Measurements from ENCODE around the gene MTCH2.
"Not testable (repeated sequence)": the region's sequence is repeated elsewhere in the genome, so short reads cannot be mapped to it uniquely, and the experiment has no call there.

MTCH2 gene

DNA sequence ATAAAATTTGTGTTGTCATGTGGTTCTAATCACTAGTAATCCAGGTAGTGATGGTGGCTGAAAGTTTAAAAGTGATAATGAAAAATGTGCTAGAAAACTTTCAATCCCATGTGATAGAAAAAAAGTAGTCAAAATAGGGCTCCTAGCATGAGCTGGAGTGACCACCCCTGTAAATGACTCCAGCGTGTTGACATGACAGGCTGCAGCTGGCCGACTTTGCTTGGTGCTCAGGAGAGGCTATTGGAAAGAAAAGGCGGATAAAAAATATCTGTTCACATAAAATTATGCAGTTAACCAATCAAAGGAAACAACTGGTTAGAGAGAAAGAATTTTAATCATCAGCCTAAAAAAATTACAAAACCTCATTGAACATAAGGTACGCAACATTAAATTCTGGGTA is 16.9 kb upstream of the MTCH2 start:
- in situ Hi-C loops (cut with MboI; ENCODE audit: low sequenced_read_pairs), result no loop called here
- H3K4me3 ChIP-seq, result no peak overlapping the region
- no peaks in the 10 kb centered on the region for H3K27me3 ChIP-seq (ENCODE audit: low read depth)
- no peaks in the 10 kb centered on the region for H3K36me3 ChIP-seq (replicated peaks)
- H3K9me3 ChIP-seq, result no peaks in the 10 kb centered on the region
- no peaks in the 10 kb centered on the region for H3K4me1 ChIP-seq
- no peak for DNase-seq (ENCODE audit: low spot score in 2 of 2)

DNA sequence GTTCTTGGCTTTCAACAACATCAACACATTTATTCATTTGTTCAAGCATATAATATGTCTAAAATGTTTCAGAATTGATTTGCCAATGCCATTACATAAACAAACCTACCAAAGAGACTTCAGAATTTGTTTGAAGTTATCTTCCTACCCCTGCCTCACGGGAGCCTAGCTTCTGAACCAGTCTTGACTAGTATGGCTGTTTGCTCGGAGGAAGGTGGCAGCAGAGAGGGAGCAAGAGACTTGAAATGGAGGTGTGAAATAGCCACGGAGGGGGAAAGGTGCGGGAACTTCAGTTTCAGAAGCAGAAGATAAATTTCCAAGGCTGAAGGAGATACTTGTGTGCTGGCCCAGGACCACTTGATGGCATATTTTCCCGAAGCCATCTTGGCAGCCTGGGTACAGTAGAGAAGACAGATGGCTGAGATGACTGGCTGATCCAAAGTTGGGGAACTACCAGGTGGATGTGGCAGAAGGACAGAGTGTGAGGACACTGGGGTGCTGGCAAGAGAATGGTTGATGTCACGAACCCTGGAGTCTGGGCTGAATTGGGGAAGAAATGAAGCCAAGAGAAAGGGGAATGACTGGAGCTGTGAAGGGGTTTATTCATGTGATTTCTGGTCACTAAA is 14.0 kb upstream of the MTCH2 start:
- Histone ChIP-seq H3K4me3 (no peak overlapping the region), H3K36me3 (replicated peaks) (no peaks in the 10 kb centered on the region), H3K27me3 (ENCODE audit: low read depth) (no peaks in the 10 kb centered on the region), H3K4me1 (no peaks in the 10 kb centered on the region), H3K9me3 (peaks cover 6% of the 10 kb centered on the region; the same call in 1 of the 2 replicates)
- in situ Hi-C loops (cut with MboI; ENCODE audit: low sequenced_read_pairs), result no loop called here
- no peak for DNase-seq (ENCODE audit: low spot score in 2 of 2)

GRCh38 chr11:47651818-47652469 is 9.6 kb upstream of the MTCH2 start:
- H3K4me1 ChIP-seq, result no peaks in the 10 kb centered on the region
- H3K9me3 ChIP-seq, result peaks cover 7% of the 10 kb centered on the region; the same call in 1 of the 2 replicates
- no peak overlapping the region for H3K4me3 ChIP-seq
- H3K27me3 ChIP-seq (ENCODE audit: low read depth), result no peaks in the 10 kb centered on the region
- no peak for DNase-seq (ENCODE audit: low spot score in 2 of 2)
- in situ Hi-C loops (cut with MboI; ENCODE audit: low sequenced_read_pairs), result no loop called here
- no peaks in the 10 kb centered on the region for H3K36me3 ChIP-seq (replicated peaks)

GRCh38 chr11:47649276-47649675 is 6.9 kb upstream of the MTCH2 start:
- Histone ChIP-seq H3K4me1 (no peaks in the 10 kb centered on the region), H3K4me3 (no peak overlapping the region), H3K27me3 (ENCODE audit: low read depth) (no peaks in the 10 kb centered on the region), H3K9me3 (peaks cover 7% of the 10 kb centered on the region; the same call in 1 of the 2 replicates), H3K36me3 (replicated peaks) (no peaks in the 10 kb centered on the region)
- in situ Hi-C loops (cut with MboI; ENCODE audit: low sequenced_read_pairs), result loop anchor here (10.0 to 25.0 kb wide), 2 partner anchors 66 to 463 kb away; partner anchors contain the start of gene AGBL2
- DNase-seq (ENCODE audit: low spot score in 2 of 2), result no peak

DNA sequence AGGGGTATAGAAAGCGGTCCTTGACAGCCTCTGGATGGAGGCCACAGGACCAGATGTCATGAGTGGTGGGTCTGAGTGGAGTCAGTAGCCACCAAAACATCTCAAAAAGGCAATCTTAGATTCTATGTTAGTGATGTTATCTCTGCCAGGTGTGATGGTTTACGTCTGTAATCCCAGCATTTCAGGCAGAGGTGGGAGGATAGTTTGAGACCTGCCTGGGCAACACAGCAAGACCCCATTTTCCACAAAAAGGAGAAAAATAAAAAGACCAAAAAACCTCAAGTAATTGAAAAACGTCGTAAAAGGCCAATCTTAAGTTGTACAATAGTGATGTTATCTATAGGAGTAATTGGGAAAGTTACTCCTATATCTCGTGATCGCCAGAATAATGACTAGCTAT is 3.7 kb upstream of the MTCH2 start:
- in situ Hi-C loops (cut with MboI; ENCODE audit: low sequenced_read_pairs), result loop anchor here (10.0 to 25.0 kb wide), 2 partner anchors 69 to 466 kb away; partner anchors contain the start of gene AGBL2
- Histone ChIP-seq H3K27me3 (ENCODE audit: low read depth) (no peaks in the 10 kb centered on the region), H3K4me1 (peaks cover 9% of the 10 kb centered on the region)

GRCh38 chr11:47645500-47645899 is 3.1 kb upstream of the MTCH2 start:
- Histone ChIP-seq H3K27me3 (ENCODE audit: low read depth) (no peaks in the 10 kb centered on the region), H3K36me3 (replicated peaks) (no peaks in the 10 kb centered on the region; the same call in none of the 2 replicates), H3K4me3 (no peak overlapping the region), H3K4me1 (peaks cover 11% of the 10 kb centered on the region), H3K9me3 (no peaks in the 10 kb centered on the region)
- in situ Hi-C loops (cut with MboI; ENCODE audit: low sequenced_read_pairs), result loop anchor here (10.0 to 25.0 kb wide), 2 partner anchors 69 to 467 kb away; partner anchors contain the start of gene AGBL2
- DNase-seq (ENCODE audit: low spot score in 2 of 2), result no peak

More for the DNA sequence above, 3.7 kb upstream of the MTCH2 start:
- Histone ChIP-seq H3K36me3 (replicated peaks) (no peaks in the 10 kb centered on the region; the same call in none of the 2 replicates), H3K9me3 (no peaks in the 10 kb centered on the region), H3K4me3 (no peak overlapping the region)
- DNase-seq (ENCODE audit: low spot score in 2 of 2), result no peak

DNA sequence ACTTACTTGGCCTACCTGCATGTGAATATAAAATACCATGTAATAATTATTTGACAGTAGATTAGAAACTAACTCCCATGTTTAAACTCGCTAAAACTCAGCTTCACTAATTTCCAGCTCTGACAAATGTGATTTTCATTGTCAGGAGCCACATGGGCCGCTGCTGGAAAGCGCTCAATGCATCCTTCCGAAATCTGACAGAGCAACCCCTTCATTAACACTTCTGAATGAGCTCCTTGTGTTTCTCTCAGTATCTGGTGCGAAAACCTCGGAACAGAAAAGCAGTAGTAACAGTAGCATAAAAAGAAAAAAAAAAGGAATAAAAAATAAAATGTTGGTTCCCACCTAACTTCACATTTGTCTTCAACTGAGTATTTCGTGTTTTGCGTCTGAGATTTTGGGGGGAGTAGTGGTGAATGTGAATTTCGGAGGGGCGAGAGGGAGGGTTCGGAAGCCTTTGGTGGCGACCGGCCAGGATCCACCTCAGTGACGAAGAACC is 710 bp downstream of the MTCH2 start:
- H3K27me3 ChIP-seq (ENCODE audit: low read depth), result no peaks in the 10 kb centered on the region
- H3K9me3 ChIP-seq, result no peaks in the 10 kb centered on the region
- peak overlapping the region; percentile 93 for H3K4me3 ChIP-seq
- in situ Hi-C loops (cut with MboI; ENCODE audit: low sequenced_read_pairs), result loop anchor here (10.0 to 25.0 kb wide), 2 partner anchors 73 to 471 kb away; partner anchors contain the start of gene AGBL2
- no peak for DNase-seq (ENCODE audit: low spot score in 2 of 2)
- peaks cover 26% of the 10 kb centered on the region for H3K36me3 ChIP-seq (replicated peaks)
- H3K4me1 ChIP-seq, result peaks cover 15% of the 10 kb centered on the region

DNA sequence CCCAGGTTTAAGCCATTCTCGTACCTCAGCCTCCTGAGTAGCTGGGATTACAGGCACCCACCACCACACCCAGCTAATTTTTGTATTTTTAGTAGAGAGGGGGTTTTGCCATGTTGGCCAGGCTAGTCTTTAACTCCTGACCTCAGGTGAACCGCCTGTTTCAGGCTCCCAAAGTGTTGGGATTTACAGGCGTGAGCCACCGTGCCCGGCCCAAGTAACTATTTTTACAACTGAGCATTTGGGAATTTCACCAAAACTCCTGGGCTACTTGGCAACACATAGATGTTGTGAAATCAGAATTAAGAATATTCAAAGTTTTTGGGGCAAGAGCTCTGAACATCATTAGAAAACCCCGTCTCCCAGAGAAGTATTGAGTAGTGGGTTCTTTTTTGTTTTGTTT is 1.9 kb downstream of the MTCH2 start:
- H3K4me3 ChIP-seq; H3K9me3 ChIP-seq; H3K27me3 ChIP-seq (ENCODE audit: low read depth); DNase-seq (ENCODE audit: low spot score in 2 of 2): not testable (repeated sequence)
- Histone ChIP-seq H3K36me3 (replicated peaks) (peaks cover 27% of the 10 kb centered on the region), H3K4me1 (peaks cover 15% of the 10 kb centered on the region)
- in situ Hi-C loops (cut with MboI; ENCODE audit: low sequenced_read_pairs), result loop anchor here (10.0 to 25.0 kb wide), 2 partner anchors 74 to 472 kb away; partner anchors contain the start of gene AGBL2

GRCh38 chr11:47636331-47636730 is 6.0 kb downstream of the MTCH2 start:
- not testable (repeated sequence) for H3K27me3 ChIP-seq (ENCODE audit: low read depth); H3K9me3 ChIP-seq; H3K4me1 ChIP-seq; H3K4me3 ChIP-seq; DNase-seq (ENCODE audit: low spot score in 2 of 2)
- peaks cover 55% of the 10 kb centered on the region for H3K36me3 ChIP-seq (replicated peaks)
- in situ Hi-C loops (cut with MboI; ENCODE audit: low sequenced_read_pairs), result loop anchor here (25.0 kb wide), 1 partner anchor 476 kb away; no protein-coding TSS in a partner anchor

DNA sequence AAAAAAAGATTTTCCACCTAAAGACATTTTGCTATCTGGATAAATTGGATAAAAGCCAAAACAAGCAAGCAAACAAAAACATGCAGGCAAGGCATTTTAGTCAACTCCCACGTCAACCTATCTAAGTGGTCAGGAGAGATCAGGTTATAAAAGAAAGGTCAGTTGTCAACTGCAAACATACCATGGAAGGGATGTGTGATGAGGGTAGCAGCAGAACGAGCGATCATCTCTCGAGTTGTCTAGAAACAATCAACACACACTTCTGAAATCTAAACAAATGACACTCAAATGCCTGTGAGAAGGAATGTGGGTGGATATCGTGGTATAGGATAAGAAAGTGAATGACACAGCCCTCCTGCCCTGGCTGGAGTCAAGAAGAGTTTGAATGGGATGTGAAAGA is 10.9 kb downstream of the MTCH2 start:
- H3K4me1 ChIP-seq, result no peaks in the 10 kb centered on the region
- H3K27me3 ChIP-seq (ENCODE audit: low read depth), result no peaks in the 10 kb centered on the region
- no peak for DNase-seq (ENCODE audit: low spot score in 2 of 2)
- no peak overlapping the region for H3K4me3 ChIP-seq
- peaks cover 62% of the 10 kb centered on the region for H3K36me3 ChIP-seq (replicated peaks)
- H3K9me3 ChIP-seq, result no peaks in the 10 kb centered on the region
- in situ Hi-C loops (cut with MboI; ENCODE audit: low sequenced_read_pairs), result loop anchor here (25.0 kb wide), 1 partner anchor 481 kb away; no protein-coding TSS in a partner anchor

GRCh38 chr11:47628026-47628425 is 14.3 kb downstream of the MTCH2 start:
- no peak for DNase-seq (ENCODE audit: low spot score in 2 of 2)
- H3K27me3 ChIP-seq (ENCODE audit: low read depth), result no peaks in the 10 kb centered on the region
- peaks cover 67% of the 10 kb centered on the region for H3K36me3 ChIP-seq (replicated peaks)
- in situ Hi-C loops (cut with MboI; ENCODE audit: low sequenced_read_pairs), result loop anchor here (25.0 kb wide), 1 partner anchor 484 kb away; no protein-coding TSS in a partner anchor
- H3K4me1 ChIP-seq, result no peaks in the 10 kb centered on the region
- H3K9me3 ChIP-seq, result no peaks in the 10 kb centered on the region
- no peak overlapping the region for H3K4me3 ChIP-seq

GRCh38 chr11:47626234-47626633 is 16.1 kb downstream of the MTCH2 start:
- H3K27me3 ChIP-seq (ENCODE audit: low read depth), result no peaks in the 10 kb centered on the region
- H3K36me3 ChIP-seq (replicated peaks), result peaks cover 74% of the 10 kb centered on the region
- no peaks in the 10 kb centered on the region for H3K9me3 ChIP-seq
- no peak for DNase-seq (ENCODE audit: low spot score in 2 of 2)
- in situ Hi-C loops (cut with MboI; ENCODE audit: low sequenced_read_pairs), result loop anchor here (25.0 kb wide), 1 partner anchor 486 kb away; no protein-coding TSS in a partner anchor
- H3K4me1 ChIP-seq, result no peaks in the 10 kb centered on the region
- no peak overlapping the region for H3K4me3 ChIP-seq

- H3K27me3 ChIP-seq (ENCODE audit: low read depth), result no peaks in the 10 kb centered on the region
- H3K4me3 ChIP-seq, result no peak overlapping the region
- in situ Hi-C loops (cut with MboI; ENCODE audit: low sequenced_read_pairs), result no loop called here
- H3K4me1 ChIP-seq, result no peaks in the 10 kb centered on the region
- H3K36me3 ChIP-seq (replicated peaks), result peaks cover 73% of the 10 kb centered on the region
- DNase-seq (ENCODE audit: low spot score in 2 of 2), result no peak
- no peaks in the 10 kb centered on the region for H3K9me3 ChIP-seq
These were observed 21.5 kb downstream of the MTCH2 start for GRCh38 chr11:47620836-47621378.

Data from HAP-1 (cell line).